Endothelial cell of hepatic sinusoid (primary cell): ENCODE results near the gene COQ5.

Experiments
- in situ Hi-C: cut with HindIII; loops from 2 replicates; pipeline ENCODE4 v1.10.0; 2017; ENCODE audit warnings: low sequenced_read_pairs

COQ5 gene

DNA sequence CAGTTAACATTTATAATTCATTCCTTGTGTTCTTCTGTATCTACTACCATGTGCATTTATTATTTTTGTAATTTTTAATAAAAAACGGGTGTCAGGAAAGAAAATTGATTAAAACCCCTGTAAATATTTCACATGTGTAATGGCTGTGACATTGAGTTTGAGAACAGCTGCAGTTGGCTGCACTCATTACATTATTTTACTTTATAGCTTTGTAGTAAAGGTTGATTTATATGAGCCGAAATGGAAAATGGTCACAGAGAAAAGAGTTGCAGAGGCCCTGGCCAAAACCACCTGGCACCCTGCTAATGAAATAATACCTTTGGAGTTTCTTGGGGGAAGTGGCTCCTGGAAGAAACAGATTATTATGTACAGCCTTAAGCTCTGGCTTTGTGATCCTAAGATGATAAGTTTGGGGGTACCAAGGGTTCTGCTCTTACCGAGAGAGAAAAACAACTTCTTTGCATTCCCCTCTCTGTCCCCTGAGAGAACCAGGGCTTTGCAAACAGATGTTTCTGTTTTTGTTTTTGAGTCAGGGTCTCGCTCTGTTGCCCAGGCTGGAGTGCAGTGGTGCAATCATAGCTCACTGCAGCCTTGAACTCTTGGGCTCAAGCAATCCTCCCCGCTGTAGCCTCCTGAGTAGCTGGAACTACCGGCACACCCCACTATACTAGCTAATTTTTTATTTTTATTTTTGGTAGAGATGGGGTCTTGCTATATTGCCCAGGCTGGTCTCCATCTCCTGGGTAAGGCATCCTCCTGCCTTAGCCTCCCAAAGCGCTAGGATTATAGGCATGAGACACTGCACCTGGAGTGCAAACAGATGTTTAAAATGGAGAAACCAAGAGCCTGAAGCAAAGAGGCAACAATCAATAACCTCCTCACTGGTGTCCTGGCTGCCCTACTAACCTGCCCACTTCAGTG, 42.7 kb downstream of the COQ5 start:
- in situ Hi-C loops: no loop called here

DNA sequence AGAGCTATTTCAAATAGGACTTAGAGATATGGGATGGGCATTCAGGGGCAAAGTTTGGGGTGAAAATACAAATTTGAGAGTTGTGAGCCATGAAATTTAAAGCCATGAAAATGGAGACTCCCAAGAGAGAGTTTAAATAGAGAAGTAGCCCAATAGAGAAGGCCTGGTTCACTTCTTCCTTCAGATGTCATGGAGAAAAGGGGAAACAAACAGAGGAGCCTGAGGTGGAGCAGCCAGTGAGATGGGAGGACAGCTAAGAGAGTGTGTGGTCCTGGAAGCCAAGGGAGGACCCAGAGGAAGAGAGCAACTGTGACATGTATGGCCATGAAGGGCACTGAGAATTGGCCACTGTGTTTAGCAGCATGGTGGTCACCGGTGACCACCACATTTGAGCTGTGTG, 45.3 kb downstream of the COQ5 start:
- in situ Hi-C loops: no loop called here

DNA sequence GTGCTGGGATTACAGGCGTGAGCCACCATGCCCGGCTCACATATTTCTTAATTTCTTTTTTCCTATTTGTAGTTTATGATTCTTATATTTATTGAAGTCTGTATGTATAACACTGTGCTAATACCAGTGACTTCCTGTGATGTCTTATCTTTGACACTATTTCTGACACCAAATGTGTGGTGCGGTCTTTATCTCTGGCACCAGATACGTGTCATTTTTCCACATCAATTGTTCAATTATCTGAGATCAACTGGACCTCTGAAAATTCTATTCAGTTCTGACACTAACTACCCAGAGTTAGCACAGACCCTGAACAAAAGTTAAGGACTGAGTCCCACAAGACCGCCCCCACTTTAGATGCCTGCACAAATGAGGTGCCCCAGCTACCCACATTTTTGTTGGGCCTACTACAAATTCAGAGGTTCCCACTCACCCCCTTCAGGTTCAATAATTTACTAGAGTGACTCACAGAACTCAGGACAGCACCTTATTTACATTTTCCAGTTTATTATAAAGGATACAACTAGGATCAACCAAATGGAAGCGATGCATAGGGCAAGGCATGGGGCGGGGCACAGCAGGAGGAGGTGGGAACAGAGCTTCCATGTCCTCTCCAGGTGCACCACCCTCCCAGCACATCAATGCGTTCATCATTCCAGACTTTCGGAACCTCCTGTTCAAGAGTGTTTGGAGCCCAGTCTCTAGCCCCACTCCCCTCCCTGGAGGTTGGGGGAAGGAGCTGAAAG, 47.8 kb downstream of the COQ5 start:
- in situ Hi-C loops: no loop called here

DNA sequence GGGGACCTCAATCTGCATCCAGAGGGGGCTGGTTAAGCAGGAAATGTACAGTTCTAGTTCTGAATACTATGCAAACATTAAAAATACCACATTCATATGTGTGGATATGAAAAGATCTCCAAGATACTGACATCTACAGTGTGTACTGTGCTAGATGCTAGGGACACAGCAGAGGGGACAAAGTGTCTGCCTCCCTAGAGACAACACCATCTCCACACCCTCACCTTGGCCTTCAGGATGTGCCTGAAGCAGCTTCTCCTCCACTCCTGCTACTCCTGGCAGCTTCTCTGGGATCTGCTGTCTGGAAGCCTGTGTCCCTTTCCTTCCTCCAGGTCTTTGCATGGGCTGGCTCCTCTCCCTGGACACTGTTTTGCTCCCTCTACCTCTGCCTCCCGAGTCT, 48.7 kb downstream of the COQ5 start:
- in situ Hi-C loops: no loop called here

DNA sequence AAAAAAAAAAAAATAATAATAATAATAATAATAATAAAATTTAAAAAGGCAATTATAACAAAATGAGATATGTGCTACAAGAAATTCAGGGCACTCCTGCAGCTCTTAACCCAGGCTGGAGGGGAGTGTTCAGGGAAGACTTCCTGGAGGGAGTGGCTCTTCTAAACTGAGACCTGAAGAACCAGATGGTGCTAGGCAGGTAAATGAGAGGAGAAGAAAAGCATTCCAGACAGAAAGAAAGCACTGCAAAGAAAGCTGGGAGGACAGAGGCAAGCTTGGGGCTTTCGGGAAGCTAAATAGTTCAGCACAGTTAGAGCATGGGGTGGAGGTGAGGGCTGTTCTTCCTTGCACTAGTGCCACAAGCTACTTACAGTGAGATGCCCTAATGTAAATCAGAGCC, 49.5 kb downstream of the COQ5 start:
- in situ Hi-C loops: loop anchor here (5.0 kb wide), 1 partner anchor 92 kb away; no protein-coding TSS in a partner anchor

DNA sequence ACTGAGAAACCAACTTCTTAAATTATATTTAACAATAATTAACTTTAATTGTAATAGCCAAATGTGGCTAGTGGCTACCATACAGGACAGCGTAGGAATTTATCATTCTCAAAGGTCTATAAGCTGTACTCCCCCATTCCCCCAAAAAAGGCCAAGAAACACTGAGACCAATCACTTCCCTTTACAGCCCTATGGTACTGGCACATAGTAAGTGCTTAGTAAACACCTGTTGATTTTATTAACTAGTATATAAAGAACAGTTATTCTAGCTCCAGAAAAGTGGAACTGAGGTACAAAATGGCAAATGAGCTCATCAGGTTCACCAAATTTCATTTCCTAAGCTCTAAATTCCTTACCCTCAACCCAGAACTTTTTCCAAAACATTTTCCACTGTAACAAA, 53.3 kb downstream of the COQ5 start:
- in situ Hi-C loops: loop anchor here (5.0 kb wide), 1 partner anchor 88 kb away; no protein-coding TSS in a partner anchor

DNA sequence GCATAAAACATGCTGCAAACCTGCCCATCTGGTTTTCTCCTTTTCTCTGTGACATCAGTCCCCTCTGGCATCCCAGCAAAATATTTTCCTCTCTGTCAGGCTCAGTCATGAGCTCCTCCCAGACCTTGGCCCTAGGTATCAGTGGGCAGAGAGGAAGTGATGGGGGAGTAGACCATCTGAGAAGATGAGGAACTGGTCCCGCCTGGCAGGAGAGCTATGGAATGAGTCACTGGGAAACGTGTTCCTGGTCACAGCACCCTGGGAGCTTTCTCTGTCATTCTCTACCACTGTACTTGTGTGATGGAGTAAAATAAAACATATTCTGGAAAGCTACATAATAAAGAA, 54.4 kb downstream of the COQ5 start:
- in situ Hi-C loops: no loop called here

DNA sequence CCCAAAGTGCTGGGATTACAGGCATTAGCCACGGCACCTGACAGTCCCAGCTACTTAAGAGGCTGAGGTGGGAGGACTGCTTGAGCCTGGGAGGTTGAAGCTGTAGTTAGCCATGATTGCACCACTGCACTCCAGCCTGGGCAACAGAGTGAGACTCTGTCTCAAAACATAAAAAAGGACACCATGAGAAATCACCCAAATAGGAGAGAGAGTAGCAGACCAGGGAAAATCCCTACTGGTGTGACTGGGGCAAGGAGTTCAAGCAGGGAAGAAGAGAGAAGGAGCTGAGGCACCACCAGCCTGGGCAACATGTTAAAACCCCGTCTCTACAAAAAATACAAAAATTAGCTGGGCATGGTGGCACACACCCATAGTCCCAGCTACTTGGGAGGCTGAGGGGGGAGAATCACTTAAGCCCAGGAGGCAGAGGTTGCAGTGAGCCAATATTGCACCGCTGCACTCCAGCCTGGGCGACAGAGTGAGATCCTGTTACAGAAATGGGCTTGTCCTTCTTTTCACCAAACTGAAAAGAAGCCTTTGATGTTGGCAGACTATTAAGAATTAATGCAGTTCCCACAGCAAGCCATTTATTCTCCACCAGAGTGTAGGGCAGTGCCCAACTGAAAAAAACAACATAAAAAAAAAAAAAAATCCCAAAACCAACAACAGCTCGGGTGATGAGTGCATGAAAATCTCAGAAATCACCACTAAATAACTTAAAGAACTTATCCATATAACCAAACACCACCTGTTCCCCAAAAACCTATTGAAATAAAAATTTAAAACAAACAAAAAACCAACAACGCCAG, 54.9 kb downstream of the COQ5 start:
- in situ Hi-C loops: no loop called here

DNA sequence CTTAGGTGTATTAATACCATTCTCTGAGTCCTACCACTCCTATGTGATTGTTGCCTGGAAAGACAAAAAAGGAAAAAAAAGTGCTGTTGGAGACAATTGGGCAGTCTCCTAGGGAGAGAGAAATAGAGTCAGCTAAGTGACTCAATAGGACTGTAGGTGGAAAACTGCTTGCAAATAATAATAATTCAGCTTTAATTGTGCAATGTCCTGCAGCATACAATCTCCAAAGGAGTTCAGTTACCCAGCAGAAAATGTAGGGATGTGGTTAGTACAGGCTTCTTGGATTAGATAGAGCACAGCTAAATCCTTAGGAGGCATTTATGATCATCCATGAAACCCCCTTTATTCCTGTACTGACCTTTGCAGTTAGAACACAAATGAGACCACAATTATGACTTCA, 56.4 kb downstream of the COQ5 start:
- in situ Hi-C loops: no loop called here

DNA sequence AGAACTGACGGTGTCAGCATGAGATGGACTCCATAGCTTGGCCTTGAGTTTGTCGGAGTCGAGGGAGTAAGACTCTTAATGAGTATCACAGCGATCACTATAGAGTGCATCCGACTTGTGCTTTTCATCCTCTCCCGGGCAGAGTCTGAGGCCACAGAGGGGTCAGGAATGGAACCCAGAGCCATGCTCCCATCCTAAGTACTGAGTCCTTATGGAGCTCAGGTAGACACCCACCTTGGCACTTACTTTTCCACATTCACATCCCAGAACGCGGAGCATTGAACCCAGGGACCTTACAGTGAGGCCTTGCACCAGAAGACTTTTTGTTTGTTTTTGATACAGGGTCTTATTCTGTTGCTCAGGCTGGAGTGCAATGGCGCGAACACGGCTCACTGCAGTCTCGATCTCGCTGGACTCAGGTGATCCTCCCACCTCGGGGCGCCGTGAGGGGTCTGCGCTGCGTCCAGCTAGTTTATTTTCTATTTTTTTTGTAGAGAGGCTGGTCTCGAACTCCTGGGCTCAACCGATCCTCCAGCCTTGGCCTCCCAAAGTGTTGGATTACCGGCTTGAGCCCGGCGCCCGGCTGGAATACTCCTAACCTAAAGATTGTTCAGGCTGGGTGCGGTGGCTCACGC, 58.7 kb downstream of the COQ5 start:
- in situ Hi-C loops: no loop called here

DNA sequence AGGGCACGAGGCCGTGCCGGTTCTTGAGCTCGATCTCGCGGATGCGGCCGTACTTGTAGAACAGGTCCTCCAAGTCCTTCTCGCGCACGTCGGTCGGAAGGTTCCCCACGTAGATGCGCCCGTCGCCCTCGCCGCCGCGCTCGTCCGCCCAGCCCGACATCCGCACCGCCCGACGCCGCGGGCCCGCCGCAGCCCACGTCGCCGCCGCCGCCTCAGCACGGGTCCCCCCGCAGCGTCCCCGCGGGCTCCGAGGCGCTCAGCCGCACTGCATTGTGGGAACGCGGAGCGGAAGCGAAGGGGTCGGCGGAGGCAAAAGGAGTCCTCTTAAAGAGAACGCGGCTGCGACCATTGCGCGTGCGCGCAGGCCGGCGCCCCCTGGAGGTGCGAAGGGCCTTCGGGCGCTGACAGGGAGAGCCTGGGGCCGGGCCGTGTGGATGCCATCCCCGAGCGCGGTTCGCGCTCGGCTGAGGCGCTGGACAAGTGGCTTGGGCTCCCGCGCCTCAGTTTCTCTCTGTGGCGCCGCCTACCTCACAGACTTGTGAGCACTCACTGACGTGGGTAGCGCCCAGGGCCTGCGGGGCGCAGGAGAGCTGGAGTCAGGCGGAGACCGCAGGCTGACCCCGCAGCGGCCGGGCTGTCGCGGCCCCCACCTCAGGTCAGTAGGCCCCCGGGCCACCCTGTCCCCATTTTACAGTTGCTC, 59.4 kb downstream of the COQ5 start, which contains the start of gene SRSF9:
Gene SRSF9, minus strand, starts transcription at position 299 of the 700 bp plus-strand sequence. Its CDS starts 139 bp downstream, at position 160.
- in situ Hi-C loops: no loop called here

DNA sequence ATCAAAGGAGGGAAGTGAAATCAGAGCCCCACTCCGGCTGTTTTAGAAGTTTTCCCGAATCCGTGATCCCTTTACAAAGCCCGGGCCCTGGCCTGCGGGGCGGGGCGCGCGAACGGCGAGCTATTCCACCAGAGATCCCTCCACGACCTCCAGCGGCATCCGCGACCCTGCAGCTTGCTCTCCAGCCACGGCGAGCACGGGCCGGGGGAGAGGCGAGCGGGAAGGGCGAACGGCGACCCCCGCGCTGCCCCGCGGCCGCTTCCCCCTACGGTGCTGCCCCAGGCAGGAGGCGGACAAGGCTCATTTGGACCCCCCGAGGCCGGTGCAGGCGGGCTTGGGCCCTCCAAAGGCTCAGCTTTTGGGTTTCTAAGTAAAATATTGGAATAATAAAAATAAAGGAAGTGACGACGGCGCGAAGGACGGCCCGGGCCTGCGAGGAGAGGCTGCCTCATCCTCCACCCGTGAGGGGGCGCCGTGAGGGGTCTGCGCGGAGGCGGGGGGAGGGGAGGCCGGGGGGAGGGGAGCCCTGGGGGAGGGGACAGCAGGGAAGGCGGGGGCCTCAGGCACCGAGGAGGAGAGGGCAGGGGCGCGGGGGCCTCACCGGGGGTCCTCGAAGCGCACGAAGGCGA, 60.0 kb downstream of the COQ5 start:
- in situ Hi-C loops: no loop called here

DNA sequence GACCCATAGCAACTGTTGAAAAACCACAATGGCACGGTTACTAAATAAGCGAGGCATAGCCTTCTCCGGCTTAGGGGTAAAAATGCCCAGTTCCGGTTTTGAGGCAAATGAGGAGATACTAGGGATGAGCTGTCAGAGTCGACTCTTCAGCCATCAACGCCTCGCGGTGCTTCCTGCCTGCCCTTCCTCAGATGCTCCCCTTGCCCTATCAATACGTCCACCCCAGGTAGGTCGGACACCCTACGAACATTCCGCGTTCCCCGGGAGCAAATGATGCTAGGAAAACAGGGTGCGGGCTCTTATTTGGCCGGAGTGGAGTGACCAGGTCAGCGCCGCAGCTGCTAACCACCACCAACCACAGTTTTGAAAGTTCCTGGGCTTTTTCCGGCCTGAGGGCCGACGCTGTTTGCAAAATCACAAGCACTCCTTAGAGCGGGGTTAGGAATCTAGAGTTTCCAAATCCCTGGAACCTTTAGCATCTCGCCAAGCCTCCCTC, 60.6 kb downstream of the COQ5 start:
- in situ Hi-C loops: no loop called here

DNA sequence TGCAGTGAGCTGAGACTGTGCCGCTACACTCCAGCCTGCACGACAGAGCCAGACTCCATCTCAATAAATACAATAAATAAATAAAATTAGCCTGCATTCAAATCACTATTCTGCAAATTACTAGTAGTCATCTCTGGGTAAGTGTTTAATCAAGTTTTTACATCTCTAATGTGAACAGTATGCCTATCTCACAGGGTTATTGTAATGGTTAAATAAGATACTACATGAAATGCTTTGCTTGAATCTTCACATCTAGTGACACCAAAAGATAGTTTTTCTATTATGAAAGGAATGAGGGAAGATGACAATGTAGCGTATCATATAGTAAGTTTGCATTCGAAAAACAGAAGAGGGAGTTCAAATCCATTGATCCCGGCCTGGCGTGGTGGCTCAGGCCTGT, 61.5 kb downstream of the COQ5 start:
- in situ Hi-C loops: no loop called here

DNA sequence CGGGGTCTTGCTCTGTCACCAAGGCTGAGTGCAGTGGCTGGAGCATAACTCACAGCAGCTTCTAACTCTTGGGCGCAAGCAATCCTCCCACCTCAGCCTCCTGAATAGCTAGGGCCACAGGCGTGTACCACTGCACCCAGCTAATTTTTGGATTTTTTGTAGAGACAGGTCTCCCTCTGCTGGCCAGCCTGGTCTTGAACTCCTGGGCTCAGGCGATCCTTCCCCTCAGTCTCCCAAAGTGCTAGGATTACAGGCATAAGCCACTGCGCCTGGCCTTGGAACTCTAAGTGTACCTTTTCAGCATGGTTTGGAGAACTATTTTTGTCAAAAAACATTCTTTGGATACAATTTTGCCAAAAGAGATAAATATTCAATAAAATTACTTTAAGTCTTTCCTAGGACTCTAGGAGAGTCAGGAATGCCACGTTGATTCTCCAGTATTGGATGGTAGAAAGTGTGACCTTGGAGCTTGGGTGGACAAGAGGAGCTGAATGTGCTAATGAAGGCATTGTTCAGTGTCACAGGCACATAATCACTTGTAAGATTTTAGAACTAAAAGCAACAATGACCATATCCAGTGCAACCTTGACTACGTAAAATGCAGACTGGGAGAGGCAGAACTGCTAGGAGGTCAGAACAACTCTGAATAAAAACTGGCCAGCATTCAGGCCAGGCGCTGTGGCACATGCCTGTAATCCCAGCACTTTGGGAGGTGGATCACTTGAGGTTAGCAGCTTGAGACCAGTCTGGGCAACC, 62.2 kb downstream of the COQ5 start:
- in situ Hi-C loops: no loop called here

DNA sequence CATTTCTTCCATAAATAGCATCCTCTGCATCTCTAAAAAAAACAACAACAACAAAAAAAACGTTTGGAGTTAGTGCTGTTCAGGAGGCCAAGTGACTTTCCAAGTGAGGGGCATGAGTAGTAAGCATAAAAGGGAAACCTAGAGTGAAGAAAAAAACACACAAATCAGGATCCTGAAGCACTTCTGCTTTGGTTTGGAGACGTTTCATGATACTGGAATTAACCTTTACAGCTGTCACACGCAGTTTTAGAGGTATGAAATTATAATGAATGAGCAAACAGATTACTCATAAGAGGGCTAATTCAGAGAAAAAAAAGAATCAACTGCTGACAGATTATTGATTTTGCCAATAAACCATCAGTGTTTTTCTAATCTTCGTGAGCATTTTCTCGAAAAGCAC, 63.2 kb downstream of the COQ5 start:
- in situ Hi-C loops: no loop called here

DNA sequence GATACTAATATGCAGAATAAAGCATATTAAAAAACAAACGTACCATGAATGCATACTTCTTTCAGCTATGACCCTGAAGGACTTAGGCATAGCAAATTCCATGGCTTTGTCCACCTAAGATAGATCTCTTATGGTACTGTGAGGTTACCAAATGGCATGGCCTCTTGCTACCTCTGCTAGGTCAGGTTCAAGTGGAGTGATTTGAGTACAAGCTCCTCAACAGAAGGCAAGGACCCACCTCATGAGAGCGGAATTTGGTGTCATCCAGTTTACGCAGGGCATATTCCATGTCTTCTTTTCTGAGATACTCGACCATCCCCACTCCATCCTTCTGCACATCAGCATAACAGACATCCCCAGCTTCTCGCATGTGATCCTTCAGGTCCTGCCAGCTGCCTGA, 65.2 kb downstream of the COQ5 start:
- in situ Hi-C loops: no loop called here

DNA sequence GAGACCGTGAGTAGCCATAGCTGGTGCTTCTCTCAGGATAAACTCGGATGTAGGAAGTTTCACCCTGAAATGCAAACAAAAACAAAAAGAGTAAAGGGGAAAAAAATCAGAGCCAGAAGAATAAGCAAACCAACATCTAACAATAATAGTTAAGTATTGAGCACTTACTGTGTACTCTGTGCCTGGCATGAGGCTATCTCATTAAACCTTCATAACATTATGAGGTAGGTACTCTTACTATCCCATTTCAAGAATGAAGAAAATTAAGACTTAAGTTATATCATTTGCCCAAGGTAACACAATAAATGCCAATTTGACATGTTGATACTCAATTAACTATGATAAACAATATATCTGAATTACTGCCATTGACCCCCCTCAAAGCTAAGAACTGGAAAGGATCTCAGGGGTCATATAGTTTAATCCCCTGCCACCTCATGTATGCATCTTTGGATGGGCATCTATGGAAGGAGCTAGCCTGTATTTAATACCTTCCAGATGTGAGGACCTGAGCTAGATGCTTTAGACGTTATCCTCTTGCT, 66.8 kb downstream of the COQ5 start:
- in situ Hi-C loops: no loop called here

DNA sequence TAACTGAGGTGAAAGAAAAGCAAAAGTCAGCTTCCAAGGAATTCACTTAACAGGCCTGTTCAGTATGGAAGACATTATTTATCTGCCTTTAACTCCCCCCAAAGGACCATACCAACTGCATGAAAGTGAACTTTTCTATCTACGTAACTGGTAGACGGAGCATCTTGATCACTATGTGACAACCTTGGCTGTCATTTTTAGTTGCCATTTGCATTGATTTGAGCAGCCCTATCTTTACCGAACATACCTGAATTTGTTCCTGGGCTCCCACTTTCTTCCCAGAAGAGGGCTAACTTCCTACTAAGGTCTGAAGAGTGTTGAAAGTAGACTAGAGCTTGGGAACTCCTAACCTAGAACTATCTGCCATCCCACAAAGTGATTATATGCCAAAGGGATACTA, 68.8 kb downstream of the COQ5 start:
- in situ Hi-C loops: no loop called here
